ENCODE results near the gene KRTAP16-1.

GRCh38 chr17:41267711-41268110 lies 41.4 kb downstream of the KRTAP16-1 start:
- TF ChIP-seq PAX5 (IDR thresholded peaks at IDR 0.05; ENCODE audit: insufficient read depth, low read length, severe bottlenecking) (no peak), POLR2A (IDR thresholded peaks at IDR 0.05; ENCODE audit: low read depth, low read length) (no peak), POLR2AphosphoS5 (IDR thresholded peaks at IDR 0.05; ENCODE audit: low read depth, low read length) (no peak), TAF1 (IDR thresholded peaks at IDR 0.05; ENCODE audit: low read depth, low read length) (no peak), SPI1 (IDR thresholded peaks at IDR 0.05; ENCODE audit: low read depth, low read length) (no peak)
